ENCODE data around the gene CLEC19A. TPM values are rescaled to one million over a fixed set of nuclear protein-coding genes. Genes with fewer than 3 reads are reported as not detected.

The CLEC19A gene
- total and polyA plus RNA-seq, 2 experiments from 2014 or later, result not detected

DNA sequence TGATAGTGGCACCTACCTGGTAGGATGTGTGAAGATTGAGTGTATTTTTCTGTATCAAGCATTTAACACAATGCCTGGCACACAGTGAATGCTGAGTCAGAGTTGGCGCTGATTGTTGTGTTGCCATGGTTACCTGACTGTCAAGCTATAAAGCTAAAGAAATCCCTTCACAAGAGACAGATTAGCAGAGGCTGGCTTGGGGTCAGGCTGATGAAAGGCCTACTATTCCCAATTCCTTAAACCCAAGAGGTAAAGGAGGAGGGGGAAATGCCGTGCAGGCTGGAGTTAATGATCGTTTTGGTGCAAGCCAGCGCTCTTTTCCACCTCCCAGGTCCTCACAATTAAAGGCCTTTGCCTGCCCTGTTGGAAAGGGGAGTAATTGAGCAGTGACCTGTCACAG, 5.9 kb downstream of the CLEC19A start (continued):
- no peak for TF ChIP-seq CTCF (conservative IDR thresholded peaks at IDR 0.05; ENCODE audit: low read depth in 2 of 2)

DNA sequence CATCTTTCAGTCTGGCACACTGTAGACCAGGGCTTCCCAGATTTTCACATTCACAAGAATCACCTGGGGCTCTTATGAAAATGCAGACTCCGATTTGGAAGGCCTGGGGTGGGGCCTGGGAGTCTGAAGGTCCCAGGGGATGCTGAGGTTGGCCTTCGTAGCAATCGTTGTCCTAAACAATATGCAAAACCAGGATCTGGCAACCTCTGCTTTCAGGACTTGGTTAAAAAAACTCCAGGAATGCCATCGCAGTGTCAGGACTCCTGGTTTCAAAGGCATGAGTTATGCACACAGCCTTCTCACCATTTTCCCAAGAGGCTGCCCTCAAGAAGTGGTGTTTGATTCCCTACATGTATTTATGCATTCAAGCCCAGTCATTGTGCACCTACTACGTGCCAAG, 6.7 kb downstream of the CLEC19A start:
- Histone ChIP-seq H2AFZ (no peak overlapping the region), H3F3A (replicated peaks; ENCODE audit: low read depth) (no peaks in the 10 kb centered on the region), H3K4me2 (no peak overlapping the region), H3K79me2 (replicated peaks; ENCODE audit: insufficient read depth) (no peaks in the 10 kb centered on the region), H3K27ac (ENCODE audit: low read depth) (no peak overlapping the region), H3K36me3 (ENCODE audit: insufficient read depth) (no peaks in the 10 kb centered on the region), H3K4me1 (ENCODE audit: insufficient read depth) (peaks cover 44% of the 10 kb centered on the region), H3K4me3 (no peak overlapping the region), H3K27me3 (ENCODE audit: insufficient read depth) (no peaks in the 10 kb centered on the region), H4K20me1 (replicated peaks; ENCODE audit: insufficient read depth) (no peaks in the 10 kb centered on the region), H3K9me2 (ENCODE audit: insufficient read depth) (0 out of 2 replicates have a peak, but pooled peaks cover 4% of the 10 kb centered on the region)
- H3K27me3 Mint-ChIP-seq (ENCODE audit: insufficient read depth, low read depth, poor library complexity), result peaks cover 4% of the 10 kb centered on the region
- no peak overlapping the region for H3K4me3 Mint-ChIP-seq
- H3K27ac Mint-ChIP-seq, result no peak overlapping the region
- H3K36me3 Mint-ChIP-seq (ENCODE audit: low read depth), result no peaks in the 10 kb centered on the region
- ATAC-seq (no peak), DNase-seq (ENCODE audit: low spot score) (peak; percentile 30)
- H3K9me3 Mint-ChIP-seq, result peaks cover 8% of the 10 kb centered on the region; the same call in 2 of the 3 replicates
- peaks cover 44% of the 10 kb centered on the region for H3K4me1 Mint-ChIP-seq
- TF ChIP-seq, protein P1, sequence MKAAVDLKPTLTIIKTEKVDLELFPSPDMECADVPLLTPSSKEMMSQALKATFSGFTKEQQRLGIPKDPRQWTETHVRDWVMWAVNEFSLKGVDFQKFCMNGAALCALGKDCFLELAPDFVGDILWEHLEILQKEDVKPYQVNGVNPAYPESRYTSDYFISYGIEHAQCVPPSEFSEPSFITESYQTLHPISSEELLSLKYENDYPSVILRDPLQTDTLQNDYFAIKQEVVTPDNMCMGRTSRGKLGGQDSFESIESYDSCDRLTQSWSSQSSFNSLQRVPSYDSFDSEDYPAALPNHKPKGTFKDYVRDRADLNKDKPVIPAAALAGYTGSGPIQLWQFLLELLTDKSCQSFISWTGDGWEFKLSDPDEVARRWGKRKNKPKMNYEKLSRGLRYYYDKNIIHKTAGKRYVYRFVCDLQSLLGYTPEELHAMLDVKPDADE (IDR thresholded peaks at IDR 0.05), result no peak
- TF ChIP-seq ZNF331 (CRISPR knock-in tag; IDR thresholded peaks at IDR 0.05; ENCODE audit: low read depth), result no peak
- TF ChIP-seq EZH2phosphoT487 (IDR thresholded peaks at IDR 0.05; ENCODE audit: unreplicated experiment), result no peak
- no peak for TF ChIP-seq CREB1 (CRISPR knock-in tag; IDR thresholded peaks at IDR 0.05; ENCODE audit: low read depth)
- TF ChIP-seq NANOG (IDR thresholded peaks at IDR 0.05; ENCODE audit: borderline replicate concordance), result no peak
- TF ChIP-seq ZNF114 (CRISPR knock-in tag; IDR thresholded peaks at IDR 0.05), result no peak
- TF ChIP-seq CTCF (conservative IDR thresholded peaks at IDR 0.05; ENCODE audit: low read depth in 2 of 2), result no peak
- no peak for TF ChIP-seq EZH2 (IDR thresholded peaks at IDR 0.05; ENCODE audit: low read depth, unreplicated experiment)
- TF ChIP-seq, protein P2, sequence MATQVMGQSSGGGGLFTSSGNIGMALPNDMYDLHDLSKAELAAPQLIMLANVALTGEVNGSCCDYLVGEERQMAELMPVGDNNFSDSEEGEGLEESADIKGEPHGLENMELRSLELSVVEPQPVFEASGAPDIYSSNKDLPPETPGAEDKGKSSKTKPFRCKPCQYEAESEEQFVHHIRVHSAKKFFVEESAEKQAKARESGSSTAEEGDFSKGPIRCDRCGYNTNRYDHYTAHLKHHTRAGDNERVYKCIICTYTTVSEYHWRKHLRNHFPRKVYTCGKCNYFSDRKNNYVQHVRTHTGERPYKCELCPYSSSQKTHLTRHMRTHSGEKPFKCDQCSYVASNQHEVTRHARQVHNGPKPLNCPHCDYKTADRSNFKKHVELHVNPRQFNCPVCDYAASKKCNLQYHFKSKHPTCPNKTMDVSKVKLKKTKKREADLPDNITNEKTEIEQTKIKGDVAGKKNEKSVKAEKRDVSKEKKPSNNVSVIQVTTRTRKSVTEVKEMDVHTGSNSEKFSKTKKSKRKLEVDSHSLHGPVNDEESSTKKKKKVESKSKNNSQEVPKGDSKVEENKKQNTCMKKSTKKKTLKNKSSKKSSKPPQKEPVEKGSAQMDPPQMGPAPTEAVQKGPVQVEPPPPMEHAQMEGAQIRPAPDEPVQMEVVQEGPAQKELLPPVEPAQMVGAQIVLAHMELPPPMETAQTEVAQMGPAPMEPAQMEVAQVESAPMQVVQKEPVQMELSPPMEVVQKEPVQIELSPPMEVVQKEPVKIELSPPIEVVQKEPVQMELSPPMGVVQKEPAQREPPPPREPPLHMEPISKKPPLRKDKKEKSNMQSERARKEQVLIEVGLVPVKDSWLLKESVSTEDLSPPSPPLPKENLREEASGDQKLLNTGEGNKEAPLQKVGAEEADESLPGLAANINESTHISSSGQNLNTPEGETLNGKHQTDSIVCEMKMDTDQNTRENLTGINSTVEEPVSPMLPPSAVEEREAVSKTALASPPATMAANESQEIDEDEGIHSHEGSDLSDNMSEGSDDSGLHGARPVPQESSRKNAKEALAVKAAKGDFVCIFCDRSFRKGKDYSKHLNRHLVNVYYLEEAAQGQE (IDR thresholded peaks at IDR 0.05; ENCODE audit: unreplicated experiment), result no peak
- TF ChIP-seq, protein P3, sequence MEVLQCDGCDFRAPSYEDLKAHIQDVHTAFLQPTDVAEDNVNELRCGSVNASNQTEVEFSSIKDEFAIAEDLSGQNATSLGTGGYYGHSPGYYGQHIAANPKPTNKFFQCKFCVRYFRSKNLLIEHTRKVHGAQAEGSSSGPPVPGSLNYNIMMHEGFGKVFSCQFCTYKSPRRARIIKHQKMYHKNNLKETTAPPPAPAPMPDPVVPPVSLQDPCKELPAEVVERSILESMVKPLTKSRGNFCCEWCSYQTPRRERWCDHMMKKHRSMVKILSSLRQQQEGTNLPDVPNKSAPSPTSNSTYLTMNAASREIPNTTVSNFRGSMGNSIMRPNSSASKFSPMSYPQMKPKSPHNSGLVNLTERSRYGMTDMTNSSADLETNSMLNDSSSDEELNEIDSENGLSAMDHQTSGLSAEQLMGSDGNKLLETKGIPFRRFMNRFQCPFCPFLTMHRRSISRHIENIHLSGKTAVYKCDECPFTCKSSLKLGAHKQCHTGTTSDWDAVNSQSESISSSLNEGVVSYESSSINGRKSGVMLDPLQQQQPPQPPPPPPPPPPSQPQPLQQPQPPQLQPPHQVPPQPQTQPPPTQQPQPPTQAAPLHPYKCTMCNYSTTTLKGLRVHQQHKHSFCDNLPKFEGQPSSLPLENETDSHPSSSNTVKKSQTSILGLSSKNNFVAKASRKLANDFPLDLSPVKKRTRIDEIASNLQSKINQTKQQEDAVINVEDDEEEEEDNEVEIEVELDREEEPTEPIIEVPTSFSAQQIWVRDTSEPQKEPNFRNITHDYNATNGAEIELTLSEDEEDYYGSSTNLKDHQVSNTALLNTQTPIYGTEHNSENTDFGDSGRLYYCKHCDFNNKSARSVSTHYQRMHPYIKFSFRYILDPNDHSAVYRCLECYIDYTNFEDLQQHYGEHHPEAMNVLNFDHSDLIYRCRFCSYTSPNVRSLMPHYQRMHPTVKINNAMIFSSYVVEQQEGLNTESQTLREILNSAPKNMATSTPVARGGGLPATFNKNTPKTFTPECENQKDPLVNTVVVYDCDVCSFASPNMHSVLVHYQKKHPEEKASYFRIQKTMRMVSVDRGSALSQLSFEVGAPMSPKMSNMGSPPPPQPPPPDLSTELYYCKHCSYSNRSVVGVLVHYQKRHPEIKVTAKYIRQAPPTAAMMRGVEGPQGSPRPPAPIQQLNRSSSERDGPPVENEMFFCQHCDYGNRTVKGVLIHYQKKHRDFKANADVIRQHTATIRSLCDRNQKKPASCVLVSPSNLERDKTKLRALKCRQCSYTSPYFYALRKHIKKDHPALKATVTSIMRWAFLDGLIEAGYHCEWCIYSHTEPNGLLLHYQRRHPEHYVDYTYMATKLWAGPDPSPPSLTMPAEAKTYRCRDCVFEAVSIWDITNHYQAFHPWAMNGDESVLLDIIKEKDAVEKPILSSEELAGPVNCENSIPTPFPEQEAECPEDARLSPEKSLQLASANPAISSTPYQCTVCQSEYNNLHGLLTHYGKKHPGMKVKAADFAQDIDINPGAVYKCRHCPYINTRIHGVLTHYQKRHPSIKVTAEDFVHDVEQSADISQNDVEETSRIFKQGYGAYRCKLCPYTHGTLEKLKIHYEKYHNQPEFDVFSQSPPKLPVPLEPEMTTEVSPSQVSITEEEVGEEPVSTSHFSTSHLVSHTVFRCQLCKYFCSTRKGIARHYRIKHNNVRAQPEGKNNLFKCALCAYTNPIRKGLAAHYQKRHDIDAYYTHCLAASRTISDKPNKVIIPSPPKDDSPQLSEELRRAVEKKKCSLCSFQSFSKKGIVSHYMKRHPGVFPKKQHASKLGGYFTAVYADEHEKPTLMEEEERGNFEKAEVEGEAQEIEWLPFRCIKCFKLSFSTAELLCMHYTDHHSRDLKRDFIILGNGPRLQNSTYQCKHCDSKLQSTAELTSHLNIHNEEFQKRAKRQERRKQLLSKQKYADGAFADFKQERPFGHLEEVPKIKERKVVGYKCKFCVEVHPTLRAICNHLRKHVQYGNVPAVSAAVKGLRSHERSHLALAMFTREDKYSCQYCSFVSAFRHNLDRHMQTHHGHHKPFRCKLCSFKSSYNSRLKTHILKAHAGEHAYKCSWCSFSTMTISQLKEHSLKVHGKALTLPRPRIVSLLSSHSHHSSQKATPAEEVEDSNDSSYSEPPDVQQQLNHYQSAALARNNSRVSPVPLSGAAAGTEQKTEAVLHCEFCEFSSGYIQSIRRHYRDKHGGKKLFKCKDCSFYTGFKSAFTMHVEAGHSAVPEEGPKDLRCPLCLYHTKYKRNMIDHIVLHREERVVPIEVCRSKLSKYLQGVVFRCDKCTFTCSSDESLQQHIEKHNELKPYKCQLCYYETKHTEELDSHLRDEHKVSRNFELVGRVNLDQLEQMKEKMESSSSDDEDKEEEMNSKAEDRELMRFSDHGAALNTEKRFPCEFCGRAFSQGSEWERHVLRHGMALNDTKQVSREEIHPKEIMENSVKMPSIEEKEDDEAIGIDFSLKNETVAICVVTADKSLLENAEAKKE (CRISPR knock-in tag; IDR thresholded peaks at IDR 0.05), result no peak
